Thyroid gland (tissue), 4 donors: Measurements from ENCODE around the gene PTPRG. TPM values are rescaled to one million over a fixed set of nuclear protein-coding genes. Genes with fewer than 3 reads are reported as not detected.
A peak's percentile ranks its signal among the peaks of the same experiment; 100 is the strongest.

ENCODE experiments used
- DNase-seq, 2 donors: peaks; one replicate each; pipeline ENCODE4 v3.0.0-alpha.2; 2019
- H3K27ac ChIP-seq, 3 donors: fragments of 200-600 bp; sonication (generic); 1 replicate in 2 of 3; 2 replicates in 1 of 3; pipeline ENCODE4 v1.5.1; 2016 to 2019; ENCODE audit warnings: mild to moderate bottlenecking in 1 of 3, moderate library complexity in 1 of 3
- H3K27me3 ChIP-seq: fragments of 200-600 bp; sonication (generic); one replicate; pipeline ENCODE4 v1.5.1; 2019
- H3K36me3 ChIP-seq, 2 donors: fragments of 200-600 bp; sonication (generic); one replicate each; pipeline ENCODE4 v1.5.1; 2016 to 2019
- H3K4me1 ChIP-seq, 2 donors: fragments of 200-600 bp; sonication (generic); one replicate each; pipeline ENCODE4 v1.5.1; 2017 to 2019
- H3K4me3 ChIP-seq, 3 donors: fragments of 200-600 bp; sonication (generic); replicated peaks in 1 of 3; 1 replicate in 2 of 3; 2 replicates in 1 of 3; pipeline ENCODE4 v1.5.1; 2016; ENCODE audit warnings: mild to moderate bottlenecking in 1 of 3
- H3K9me3 ChIP-seq: fragments of 200-600 bp; sonication (generic); one replicate; pipeline ENCODE4 v1.5.1; 2017
- CTCF ChIP-seq, 6 experiments: fragments of 200-600 bp in 3 of 6; fragments of 450-650 bp in 3 of 6; sonication (generic) in 3 of 6; IDR thresholded peaks; one replicate each; pipeline ENCODE4 v1.5.1; 2016 to 2019; ENCODE audit warnings: antibody characterized with exemption in 6 of 6, mild to moderate bottlenecking in 2 of 6, inconsistent platforms in 1 of 6, moderate library complexity in 1 of 6
- POLR2A ChIP-seq, 2 donors: fragments of 450-650 bp; IDR thresholded peaks; one replicate each; pipeline ENCODE4 v1.6.1; 2017; ENCODE audit warnings: antibody characterized with exemption in 2 of 2, mild to moderate bottlenecking in 2 of 2, moderate library complexity in 1 of 2
- WGBS, 2 donors: methylation state at CpG; one replicate each; pipeline ENCODE4 v1.1.5; 2017; 5-methylcytosine and 5-hydroxymethylcytosine counted together
- intact Hi-C: fragments of 100-400 bp; cut with DNase I; formaldehyde crosslinking; loops from one replicate; pipeline ENCODE4 v1.15.1; 2023
- total RNA-seq, 4 donors: library from RNA; depleted of rRNA; stranded (reverse); fragments of >200 nt; gene quantifications; one replicate each; pipeline ENCODE4 v1.2.3, GENCODE V29; 2016

PTPRG gene
- total RNA-seq, 4 donors from 2014 or later = 81.6 to 207 (median 132) TPM

- Histone ChIP-seq H3K27me3 (no peaks in the 10 kb centered on the region), H3K36me3 (no peaks in the 10 kb centered on the region), H3K4me1 (peaks cover 9 to 12% of the 10 kb centered on the region in 2 donors), H3K9me3 (no peaks in the 10 kb centered on the region), H3K27ac (no peak overlapping the region), H3K4me3 (no peak overlapping the region)
- intact Hi-C loops = no loop called here
- 82 to 90% methylated on average over 5 of the region's 5 CpGs for WGBS, 2 donors
- DNase-seq = no peak
- TF ChIP-seq POLR2A (IDR thresholded peaks at IDR 0.05) (no peak), CTCF (IDR thresholded peaks at IDR 0.05) (no peak)
Observed at GRCh38 chr3:61571516-61572336, 10.4 kb downstream of the PTPRG start.

- intact Hi-C loops = no loop called here
- Histone ChIP-seq H3K4me1 (peaks cover 5 to 12% of the 10 kb centered on the region in 2 donors), H3K9me3 (no peaks in the 10 kb centered on the region), H3K4me3 (no peak overlapping the region), H3K27ac (no peak overlapping the region), H3K36me3 (no peaks in the 10 kb centered on the region), H3K27me3 (no peaks in the 10 kb centered on the region)
- 84 to 92% methylated on average over 5 of the region's 5 CpGs for WGBS, 2 donors
- DNase-seq = peak in 1 of 2 donors; percentile 8
- TF ChIP-seq POLR2A (IDR thresholded peaks at IDR 0.05) (no peak), CTCF (IDR thresholded peaks at IDR 0.05) (no peak)
Observed at GRCh38 chr3:61572879-61573278, 11.5 kb downstream of the PTPRG start.

GRCh38 chr3:61573441-61573840 is 12.1 kb downstream of the PTPRG start:
- 62 to 69% methylated on average over 3 of the region's 3 CpGs for WGBS, 2 donors
- peaks cover 5 to 12% of the 10 kb centered on the region in 2 donors for H3K4me1 ChIP-seq
- no peaks in the 10 kb centered on the region for H3K27me3 ChIP-seq

GRCh38 chr3:61574854-61575253 is 13.5 kb downstream of the PTPRG start:
- no peak overlapping the region for H3K27ac ChIP-seq
- no peaks in the 10 kb centered on the region for H3K9me3 ChIP-seq
- TF ChIP-seq CTCF (IDR thresholded peaks at IDR 0.05) (no peak), POLR2A (IDR thresholded peaks at IDR 0.05) (no peak)
- H3K4me3 ChIP-seq = no peak overlapping the region
- DNase-seq = no peak
- peaks cover 5 to 16% of the 10 kb centered on the region in 2 donors for H3K4me1 ChIP-seq
- 78 to 92% methylated on average over 11 of the region's 11 CpGs for WGBS, 2 donors
- no peaks in the 10 kb centered on the region for H3K27me3 ChIP-seq
- no peaks in the 10 kb centered on the region for H3K36me3 ChIP-seq
- intact Hi-C loops = no loop called here

More at GRCh38 chr3:61573441-61573840, 12.1 kb downstream of the PTPRG start:
- no peaks in the 10 kb centered on the region for H3K36me3 ChIP-seq
- no peak for TF ChIP-seq CTCF (IDR thresholded peaks at IDR 0.05)
- TF ChIP-seq POLR2A (IDR thresholded peaks at IDR 0.05) = no peak
- H3K27ac ChIP-seq = no peak overlapping the region
- H3K9me3 ChIP-seq = no peaks in the 10 kb centered on the region
- intact Hi-C loops = no loop called here
- H3K4me3 ChIP-seq = no peak overlapping the region
- DNase-seq = no peak

GRCh38 chr3:61575893-61576292 is 14.5 kb downstream of the PTPRG start:
- no peak overlapping the region for H3K27ac ChIP-seq
- TF ChIP-seq POLR2A (IDR thresholded peaks at IDR 0.05) = no peak
- no peak for TF ChIP-seq CTCF (IDR thresholded peaks at IDR 0.05)
- 62 to 63% methylated on average over 4 of the region's 4 CpGs for WGBS, 2 donors

More at GRCh38 chr3:61575893-61576292, 14.5 kb downstream of the PTPRG start:
- Histone ChIP-seq H3K4me1 (peaks cover 5 to 16% of the 10 kb centered on the region in 2 donors), H3K4me3 (no peak overlapping the region), H3K27me3 (no peaks in the 10 kb centered on the region), H3K36me3 (no peaks in the 10 kb centered on the region), H3K9me3 (no peaks in the 10 kb centered on the region)
- peak; percentile 29 to 54 for DNase-seq
- intact Hi-C loops = no loop called here
